ENCODE measurements around the gene CDCA7.

GRCh38 chr2:173371023-173371422, 16.4 kb downstream of the CDCA7 start:
- TF ChIP-seq CTCF (IDR thresholded peaks at IDR 0.05): no peak
- no peak for TF ChIP-seq ZFX (IDR thresholded peaks at IDR 0.05; ENCODE audit: borderline replicate concordance)

Measured in 22Rv1 (cell line).